WTC11 (cell line): ENCODE data around the gene UCN3. TPM values are rescaled to one million over a fixed set of nuclear protein-coding genes. Genes with fewer than 3 reads are reported as not detected.

Experiments
- ATAC-seq: fragments of 200-7000 bp; cut with Tn5 transposase; 2 replicates; pipeline ENCODE4 v1.10.0; 2021; ENCODE audit warnings: mild to moderate bottlenecking, moderate library complexity
- Bru-seq: library from RNA; stranded (reverse); fragments of 400-500 nt; gene quantifications from one replicate; lab custom pipeline; 2021; lab: Mats Ljungman, UMichigan
- CTCF ChIA-PET: fragments of 300-600 bp; sonication (Branson Sonifier 250); formaldehyde crosslinking; loops from one replicate; lab custom pipeline; 2021; ENCODE audit warnings: antibody characterized with exemption; lab: Charles Lee
- POLR2A ChIA-PET: fragments of 350-600 bp; sonication (Branson Sonifier 250); formaldehyde crosslinking; loops from one replicate; lab custom pipeline; 2021; ENCODE audit warnings: antibody characterized with exemption; lab: Charles Lee
- DNase-seq: peaks from one replicate; pipeline ENCODE4 v3.0.0; 2021; ENCODE audit warnings: low spot score
- H3K27ac Mint-ChIP-seq: 2 replicates; pipeline ENCODE4 v1.8.0; 2021; ENCODE audit warnings: mixed read lengths
- H3K27me3 Mint-ChIP-seq: 2 replicates; pipeline ENCODE4 v1.8.0; 2021; ENCODE audit warnings: low read depth, mild to moderate bottlenecking, moderate library complexity, mixed read lengths
- H3K36me3 Mint-ChIP-seq: 2 replicates; pipeline ENCODE4 v1.8.0; 2021; ENCODE audit warnings: mixed read lengths
- H3K4me1 Mint-ChIP-seq: 2 replicates; pipeline ENCODE4 v1.8.0; 2022; ENCODE audit warnings: mixed read lengths
- H3K4me3 Mint-ChIP-seq: 2 replicates; pipeline ENCODE4 v1.8.0; 2021; ENCODE audit warnings: mild to moderate bottlenecking, moderate library complexity, mixed read lengths
- H3K9me3 Mint-ChIP-seq: 2 replicates; pipeline ENCODE4 v1.8.0; 2021; ENCODE audit warnings: mixed read lengths
- CREM ChIP-seq: sonication (generic); formaldehyde crosslinking; IDR thresholded peaks from 2 replicates; pipeline ENCODE4 v1.8.1; 2022; ENCODE audit warnings: mild to moderate bottlenecking, missing genetic modification reagents, moderate library complexity
- ELF4 ChIP-seq: sonication (generic); formaldehyde crosslinking; IDR thresholded peaks from 2 replicates; pipeline ENCODE4 v1.8.1; 2022; ENCODE audit warnings: low read depth, mild to moderate bottlenecking, moderate library complexity, missing genetic modification reagents
- FOXP1 ChIP-seq: sonication (generic); formaldehyde crosslinking; IDR thresholded peaks from 2 replicates; pipeline ENCODE4 v1.8.0; 2022; ENCODE audit warnings: missing genetic modification reagents, mild to moderate bottlenecking, moderate library complexity, borderline replicate concordance
- GRHL2 ChIP-seq: fragments of 250-450 bp; sonication (Bioruptor Pico); IDR thresholded peaks from 2 replicates; pipeline ENCODE4 v1.8.0; 2022; ENCODE audit warnings: mild to moderate bottlenecking, moderate library complexity; ENCODE audit not compliant: insufficient replicate concordance, severe bottlenecking
- GTF2I ChIP-seq: fragments of 250-450 bp; sonication (Bioruptor Pico); conservative IDR thresholded peaks from 2 replicates; pipeline ENCODE4 v1.4.0; 2021; ENCODE audit warnings: mild to moderate bottlenecking
- HMGXB4 ChIP-seq: sonication (generic); formaldehyde crosslinking; IDR thresholded peaks from 2 replicates; pipeline ENCODE4 v1.8.1; 2023; ENCODE audit warnings: mild to moderate bottlenecking, moderate library complexity, missing genetic modification reagents
- NFYB ChIP-seq: sonication (generic); formaldehyde crosslinking; conservative IDR thresholded peaks from 2 replicates; pipeline ENCODE4 v1.8.0; 2022; ENCODE audit warnings: low read depth, missing genetic modification reagents
- NR3C1 ChIP-seq: sonication (generic); formaldehyde crosslinking; conservative IDR thresholded peaks from 2 replicates; pipeline ENCODE4 v1.8.1; 2023; ENCODE audit warnings: low read depth, mild to moderate bottlenecking, missing genetic modification reagents
- PRRX2 ChIP-seq: fragments of 250-450 bp; sonication (Bioruptor Pico); IDR thresholded peaks from 2 replicates; pipeline ENCODE4 v1.8.0; 2021; ENCODE audit warnings: mild to moderate bottlenecking
- SMAD3 ChIP-seq: sonication (generic); formaldehyde crosslinking; IDR thresholded peaks from 2 replicates; pipeline ENCODE4 v1.8.0; 2022; ENCODE audit warnings: missing genetic modification reagents, mild to moderate bottlenecking, borderline replicate concordance
- ZBTB43 ChIP-seq: sonication (generic); formaldehyde crosslinking; IDR thresholded peaks from 2 replicates; pipeline ENCODE4 v1.8.1; 2023; ENCODE audit warnings: mild to moderate bottlenecking, missing genetic modification reagents
- ZNF121 ChIP-seq: sonication (generic); formaldehyde crosslinking; IDR thresholded peaks from 2 replicates; pipeline ENCODE4 v1.8.0; 2023; ENCODE audit warnings: missing genetic modification reagents
- ZNF396 ChIP-seq: fragments of 250-450 bp; sonication (Bioruptor Pico); IDR thresholded peaks from 2 replicates; pipeline ENCODE4 v1.8.0; 2021; ENCODE audit warnings: mild to moderate bottlenecking, moderate library complexity, borderline replicate concordance
- ZNF416 ChIP-seq: fragments of 250-450 bp; sonication (Bioruptor Pico); IDR thresholded peaks from 2 replicates; pipeline ENCODE4 v1.9.0; 2021; ENCODE audit warnings: mild to moderate bottlenecking, inconsistent platforms
- long read RNA-seq, 3 experiments: library from RNA in 1 of 3; library from capped mRNA in 1 of 3; library from polyadenylated mRNA in 1 of 3; unstranded in 2 of 3; stranded (forward) in 1 of 3; transcript quantifications; one replicate each; pipeline ENCODE4 v2.0.0, GENCODE V29; 2021
- total RNA-seq: library from RNA; stranded (reverse); gene quantifications from 3 replicates; pipeline ENCODE4 v1.2.3, GENCODE V29; 2021
- TF ChIP-seq, protein P1 (sequence below): sonication (generic); formaldehyde crosslinking; IDR thresholded peaks from 2 replicates; pipeline ENCODE4 v1.8.1; 2022; ENCODE audit warnings: mild to moderate bottlenecking, missing genetic modification reagents, moderate library complexity, borderline replicate concordance
- TF ChIP-seq, protein P2 (sequence below): fragments of 250-450 bp; sonication (Bioruptor Pico); IDR thresholded peaks from 2 replicates; pipeline ENCODE4 v2.1.2; 2022; ENCODE audit warnings: mild to moderate bottlenecking, moderate library complexity
- TF ChIP-seq, protein P3 (sequence below): sonication (generic); formaldehyde crosslinking; IDR thresholded peaks from 2 replicates; pipeline ENCODE4 v1.8.1; 2023; ENCODE audit warnings: mild to moderate bottlenecking, missing genetic modification reagents, moderate library complexity

The UCN3 gene, protein sequence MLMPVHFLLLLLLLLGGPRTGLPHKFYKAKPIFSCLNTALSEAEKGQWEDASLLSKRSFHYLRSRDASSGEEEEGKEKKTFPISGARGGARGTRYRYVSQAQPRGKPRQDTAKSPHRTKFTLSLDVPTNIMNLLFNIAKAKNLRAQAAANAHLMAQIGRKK
- total RNA-seq = not detected in 3 replicates
- not detected for Bru-seq, nascent RNA
- long read RNA-seq, experiment 1 = 0 reads
- long read RNA-seq, experiment 2 = 0 reads
- long read RNA-seq, experiment 3 = 0 reads

GRCh38 chr10:5364890-5365338 lies at the start of gene UCN3:
Gene UCN3 (plus strand): TSS chr10:5364966. CDS start chr10:5373721, 8,755 bp downstream.
- ChIA-PET CTCF (interaction anchor here (0.9 kb wide), 1 partner anchor 550 kb away, joined by 3 read pairs; no protein-coding TSS in a partner anchor), POLR2A (interaction anchor here (0.5 kb wide), 1 partner anchor 299 kb away, joined by 3 read pairs; no protein-coding TSS in a partner anchor)
- peaks cover 13% of the 10 kb centered on the region for H3K9me3 Mint-ChIP-seq
- DNase-seq (no peak), ATAC-seq (no peak)
- no peak within 1 kb of the TSS for H3K27ac Mint-ChIP-seq
- H3K4me1 Mint-ChIP-seq = no peaks in the 10 kb centered on the region
- TF ChIP-seq CREM (CRISPR knock-in tag) = no peak
- TF ChIP-seq, protein P1, sequence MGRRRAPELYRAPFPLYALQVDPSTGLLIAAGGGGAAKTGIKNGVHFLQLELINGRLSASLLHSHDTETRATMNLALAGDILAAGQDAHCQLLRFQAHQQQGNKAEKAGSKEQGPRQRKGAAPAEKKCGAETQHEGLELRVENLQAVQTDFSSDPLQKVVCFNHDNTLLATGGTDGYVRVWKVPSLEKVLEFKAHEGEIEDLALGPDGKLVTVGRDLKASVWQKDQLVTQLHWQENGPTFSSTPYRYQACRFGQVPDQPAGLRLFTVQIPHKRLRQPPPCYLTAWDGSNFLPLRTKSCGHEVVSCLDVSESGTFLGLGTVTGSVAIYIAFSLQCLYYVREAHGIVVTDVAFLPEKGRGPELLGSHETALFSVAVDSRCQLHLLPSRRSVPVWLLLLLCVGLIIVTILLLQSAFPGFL (CRISPR knock-in tag) = no peak
- no peak within 1 kb of the TSS for H3K4me3 Mint-ChIP-seq
- H3K27me3 Mint-ChIP-seq = no peaks in the 10 kb centered on the region
- no peaks in the 10 kb centered on the region for H3K36me3 Mint-ChIP-seq

- POLR2A ChIA-PET = no interaction called here
- ATAC-seq (no peak), DNase-seq (no peak)
- no peaks in the 10 kb centered on the region; the same call in 1 of the 2 replicates for H3K27me3 Mint-ChIP-seq
- no peak overlapping the region for H3K27ac Mint-ChIP-seq
- no peak overlapping the region for H3K4me3 Mint-ChIP-seq
- CTCF ChIA-PET = no interaction called here
- peaks cover 6% of the 10 kb centered on the region for H3K36me3 Mint-ChIP-seq
- peaks cover 26% of the 10 kb centered on the region for H3K9me3 Mint-ChIP-seq
- no peaks in the 10 kb centered on the region for H3K4me1 Mint-ChIP-seq
- TF ChIP-seq, protein P2, sequence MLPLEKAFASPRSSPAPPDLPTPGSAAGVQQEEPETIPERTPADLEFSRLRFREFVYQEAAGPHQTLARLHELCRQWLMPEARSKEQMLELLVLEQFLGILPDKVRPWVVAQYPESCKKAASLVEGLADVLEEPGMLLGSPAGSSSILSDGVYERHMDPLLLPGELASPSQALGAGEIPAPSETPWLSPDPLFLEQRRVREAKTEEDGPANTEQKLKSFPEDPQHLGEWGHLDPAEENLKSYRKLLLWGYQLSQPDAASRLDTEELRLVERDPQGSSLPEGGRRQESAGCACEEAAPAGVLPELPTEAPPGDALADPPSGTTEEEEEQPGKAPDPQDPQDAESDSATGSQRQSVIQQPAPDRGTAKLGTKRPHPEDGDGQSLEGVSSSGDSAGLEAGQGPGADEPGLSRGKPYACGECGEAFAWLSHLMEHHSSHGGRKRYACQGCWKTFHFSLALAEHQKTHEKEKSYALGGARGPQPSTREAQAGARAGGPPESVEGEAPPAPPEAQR (CRISPR knock-in tag) = no peak
- TF ChIP-seq FOXP1 (CRISPR knock-in tag) = no peak
- no peak for TF ChIP-seq ELF4
- TF ChIP-seq NFYB (CRISPR knock-in tag) = no peak
These were observed 47.1 kb upstream of the UCN3 start for GRCh38 chr10:5317547-5318107.

DNA sequence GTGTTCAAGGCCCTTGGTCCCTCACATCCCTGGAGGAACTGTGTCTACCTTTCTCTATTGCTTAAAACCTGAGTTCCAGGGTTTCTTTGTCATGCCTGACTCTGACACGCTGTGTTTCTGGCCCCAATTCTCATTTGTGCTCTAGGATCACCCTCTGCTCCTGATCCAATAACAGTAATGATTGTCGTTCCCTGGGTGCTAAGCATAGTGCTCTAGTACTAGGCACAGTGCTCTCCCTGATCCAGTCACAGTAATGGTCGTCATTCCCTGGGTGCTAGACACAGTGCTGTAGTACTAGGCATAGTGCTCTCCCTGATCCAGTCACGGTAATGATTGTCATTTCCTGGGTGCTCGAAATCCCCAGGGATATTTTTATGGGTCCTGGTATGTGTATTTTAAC lies 46.6 kb upstream of the UCN3 start:
- Mint-ChIP-seq H3K36me3 (peaks cover 6% of the 10 kb centered on the region), H3K9me3 (peaks cover 23% of the 10 kb centered on the region), H3K27me3 (no peaks in the 10 kb centered on the region; the same call in 1 of the 2 replicates), H3K27ac (no peak overlapping the region), H3K4me1 (no peaks in the 10 kb centered on the region), H3K4me3 (no peak overlapping the region)
- no peak for TF ChIP-seq ZNF396
- TF ChIP-seq ZNF121 = no peak
- TF ChIP-seq ZNF416 = no peak
- POLR2A ChIA-PET = no interaction called here
- DNase-seq = no peak
- CTCF ChIA-PET = no interaction called here
- no peak for ATAC-seq

DNA sequence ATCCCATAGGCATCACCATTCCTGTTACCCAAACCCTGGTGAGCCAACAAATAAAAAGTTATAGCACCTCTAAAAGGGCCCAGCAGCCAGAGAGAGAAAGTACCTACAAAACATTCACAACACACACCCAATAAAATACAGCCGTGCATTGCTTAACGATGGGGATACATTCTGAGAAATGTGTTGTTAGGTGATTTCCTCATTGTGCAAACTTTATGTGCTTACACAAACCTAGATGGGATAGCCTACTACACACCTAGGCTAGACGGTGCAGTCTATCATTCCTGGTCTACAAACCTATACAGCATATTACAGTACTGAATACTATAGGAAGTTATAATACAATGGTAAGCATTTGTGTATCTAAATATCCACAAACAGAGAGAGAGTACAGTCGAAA lies 44.9 kb upstream of the UCN3 start:
- H3K9me3 Mint-ChIP-seq = peaks cover 19% of the 10 kb centered on the region
- no peak overlapping the region for H3K27ac Mint-ChIP-seq
- TF ChIP-seq PRRX2 (CRISPR knock-in tag) (no peak), NR3C1 (CRISPR knock-in tag) (no peak), GTF2I (no peak), CREM (CRISPR knock-in tag) (no peak), FOXP1 (CRISPR knock-in tag) (no peak), SMAD3 (CRISPR knock-in tag) (no peak), ZBTB43 (CRISPR knock-in tag) (no peak), HMGXB4 (CRISPR knock-in tag) (no peak), GRHL2 (no peak)
- TF ChIP-seq, protein P3, sequence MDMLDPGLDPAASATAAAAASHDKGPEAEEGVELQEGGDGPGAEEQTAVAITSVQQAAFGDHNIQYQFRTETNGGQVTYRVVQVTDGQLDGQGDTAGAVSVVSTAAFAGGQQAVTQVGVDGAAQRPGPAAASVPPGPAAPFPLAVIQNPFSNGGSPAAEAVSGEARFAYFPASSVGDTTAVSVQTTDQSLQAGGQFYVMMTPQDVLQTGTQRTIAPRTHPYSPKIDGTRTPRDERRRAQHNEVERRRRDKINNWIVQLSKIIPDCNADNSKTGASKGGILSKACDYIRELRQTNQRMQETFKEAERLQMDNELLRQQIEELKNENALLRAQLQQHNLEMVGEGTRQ (CRISPR knock-in tag) = no peak
- ATAC-seq = no peak
- ChIA-PET CTCF (no interaction called here), POLR2A (no interaction called here)
- DNase-seq = no peak
- peaks cover 6% of the 10 kb centered on the region for H3K36me3 Mint-ChIP-seq
- H3K4me3 Mint-ChIP-seq = no peak overlapping the region
- no peaks in the 10 kb centered on the region for H3K4me1 Mint-ChIP-seq
- H3K27me3 Mint-ChIP-seq = no peaks in the 10 kb centered on the region; the same call in 1 of the 2 replicates
